Mammary epithelial cell (primary cell): ENCODE results near the gene LEFTY2.

ENCODE experiments used
- EZH2 ChIP-seq: IDR thresholded peaks from 2 replicates; pipeline ENCODE4 v1.6.1; 2012; ENCODE audit warnings: low read length, inconsistent platforms, borderline replicate concordance
- TF ChIP-seq, protein P1 (sequence below), 2 donors: IDR thresholded peaks in 1 of 2; conservative IDR thresholded peaks in 1 of 2; 2 replicates each; pipeline ENCODE4 v1.5.1; 2011 to 2012; ENCODE audit warnings: inconsistent platforms in 2 of 2, low read length in 2 of 2, mild to moderate bottlenecking in 2 of 2, control low read depth in 1 of 2, low read depth in 1 of 2; ENCODE audit not compliant: insufficient read depth in 1 of 2; ENCODE audit errors: extremely low read depth in 1 of 2

DNA sequence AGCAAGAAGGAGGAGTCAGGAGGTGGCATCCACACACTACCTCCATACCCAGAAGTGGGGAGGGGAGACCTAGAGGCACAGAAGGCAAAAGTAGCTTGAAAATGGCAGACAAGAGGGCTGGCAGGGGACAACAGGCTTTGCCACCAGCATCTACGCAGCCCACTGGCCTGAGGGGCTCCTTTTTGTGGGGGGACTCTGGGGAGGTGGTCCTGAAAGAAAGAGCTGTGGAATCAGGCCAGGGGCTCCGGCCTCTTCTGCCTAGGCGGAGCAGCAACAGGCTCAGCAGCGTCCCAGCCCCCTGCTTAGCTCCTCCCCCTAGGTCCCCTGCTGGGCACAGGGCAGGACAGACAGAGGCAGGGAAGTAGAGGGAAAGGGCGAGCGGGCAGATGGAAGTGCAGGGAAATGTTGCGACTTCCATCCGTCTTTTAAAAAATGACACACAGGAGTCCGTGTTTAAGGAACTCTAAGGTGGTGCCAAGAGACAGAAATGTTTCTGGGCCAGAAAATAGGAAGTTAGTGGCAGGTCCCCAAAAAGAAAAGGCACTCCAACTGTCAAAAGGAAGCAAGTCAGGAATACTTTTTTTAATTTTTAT, 10.0 kb upstream of the LEFTY2 start:
- TF ChIP-seq, protein P1, sequence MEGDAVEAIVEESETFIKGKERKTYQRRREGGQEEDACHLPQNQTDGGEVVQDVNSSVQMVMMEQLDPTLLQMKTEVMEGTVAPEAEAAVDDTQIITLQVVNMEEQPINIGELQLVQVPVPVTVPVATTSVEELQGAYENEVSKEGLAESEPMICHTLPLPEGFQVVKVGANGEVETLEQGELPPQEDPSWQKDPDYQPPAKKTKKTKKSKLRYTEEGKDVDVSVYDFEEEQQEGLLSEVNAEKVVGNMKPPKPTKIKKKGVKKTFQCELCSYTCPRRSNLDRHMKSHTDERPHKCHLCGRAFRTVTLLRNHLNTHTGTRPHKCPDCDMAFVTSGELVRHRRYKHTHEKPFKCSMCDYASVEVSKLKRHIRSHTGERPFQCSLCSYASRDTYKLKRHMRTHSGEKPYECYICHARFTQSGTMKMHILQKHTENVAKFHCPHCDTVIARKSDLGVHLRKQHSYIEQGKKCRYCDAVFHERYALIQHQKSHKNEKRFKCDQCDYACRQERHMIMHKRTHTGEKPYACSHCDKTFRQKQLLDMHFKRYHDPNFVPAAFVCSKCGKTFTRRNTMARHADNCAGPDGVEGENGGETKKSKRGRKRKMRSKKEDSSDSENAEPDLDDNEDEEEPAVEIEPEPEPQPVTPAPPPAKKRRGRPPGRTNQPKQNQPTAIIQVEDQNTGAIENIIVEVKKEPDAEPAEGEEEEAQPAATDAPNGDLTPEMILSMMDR (conservative IDR thresholded peaks at IDR 0.05 in 1 of 2, IDR thresholded peaks at IDR 0.05 in 1 of 2; ENCODE audit: extremely low read depth in 1 of 2, insufficient read depth in 1 of 2, low read depth in 1 of 2, low read length in 2 of 2) = no peak
- no peak for TF ChIP-seq EZH2
